ENCODE results near the gene REX1BD. TPM values are rescaled to one million over a fixed set of nuclear protein-coding genes. Genes with fewer than 3 reads are reported as not detected.
A peak's percentile ranks its signal among the peaks of the same experiment; 100 is the strongest.

REX1BD gene
- polyA plus RNA-seq, 3 donors: 83.7 to 141 (median 122) TPM

DNA sequence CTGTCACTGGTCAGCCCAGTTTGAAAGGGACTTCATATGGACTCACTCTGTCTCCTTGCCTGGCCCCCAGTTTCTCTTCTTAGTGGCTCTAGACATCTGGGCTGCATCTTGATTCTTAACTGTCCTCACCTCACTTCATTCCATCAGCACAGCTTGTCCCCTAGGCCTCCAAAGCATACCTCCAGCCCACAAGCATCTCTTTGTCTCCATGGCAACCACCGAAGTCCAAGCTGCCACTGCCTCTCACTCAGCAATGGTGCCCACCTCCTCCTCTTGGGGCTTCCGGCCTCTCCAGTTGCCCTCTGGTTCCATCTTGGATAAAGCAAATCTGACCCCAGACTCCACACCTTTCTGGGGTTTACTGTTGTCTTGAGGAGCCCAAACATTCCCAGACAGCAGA is 38.3 kb downstream of the REX1BD start:
- H3K27ac ChIP-seq (ENCODE audit: low read depth in 1 of 2, low read length in 2 of 2): no peak overlapping the region
- no peaks in the 10 kb centered on the region for H3K4me1 Mint-ChIP-seq
- H3K9me3 ChIP-seq (replicated peaks in 1 of 2; ENCODE audit: control insufficient read depth in 1 of 2, insufficient read depth in 1 of 2, low read length in 2 of 2): no peaks in the 10 kb centered on the region
- no peaks in the 10 kb centered on the region for H3K36me3 Mint-ChIP-seq
- no peaks in the 10 kb centered on the region for H3K4me1 ChIP-seq (ENCODE audit: control insufficient read depth in 1 of 2, insufficient read depth in 2 of 2, low read length in 2 of 2)
- H3K27me3 ChIP-seq (ENCODE audit: control insufficient read depth in 2 of 2, insufficient read depth in 2 of 2, low read length in 2 of 2): peaks cover 0 to 7% of the 10 kb centered on the region in 2 donors
- H3K9me3 Mint-ChIP-seq: peaks cover 0 to 3% (median 0%) of the 10 kb centered on the region in 7 donors
- no peak for DNase-seq
- intact Hi-C loops (cut with micrococcal nuclease): no loop called here
- H4K20me1 ChIP-seq (ENCODE audit: insufficient read depth, low read length): no peaks in the 10 kb centered on the region
- no peak overlapping the region for H3K27ac Mint-ChIP-seq
- no peak overlapping the region for H3K4me2 ChIP-seq (replicated peaks; ENCODE audit: extremely low read depth, low read length, poor library complexity, severe bottlenecking)
- no peak overlapping the region for H2AFZ ChIP-seq (ENCODE audit: insufficient read depth, low read depth, low read length, poor library complexity, severe bottlenecking)
- peaks cover 4 to 34% (median 14%) of the 10 kb centered on the region in 3 donors for H3K27me3 Mint-ChIP-seq (ENCODE audit: low read depth in 3 of 3)
- no peaks in the 10 kb centered on the region for H3K79me2 ChIP-seq (ENCODE audit: insufficient read depth, low read length)
- no peak overlapping the region for H3K9ac ChIP-seq (ENCODE audit: insufficient read depth, low read length, poor library complexity, severe bottlenecking)
- no peak overlapping the region for H3K4me3 Mint-ChIP-seq
- TF ChIP-seq, protein P1, sequence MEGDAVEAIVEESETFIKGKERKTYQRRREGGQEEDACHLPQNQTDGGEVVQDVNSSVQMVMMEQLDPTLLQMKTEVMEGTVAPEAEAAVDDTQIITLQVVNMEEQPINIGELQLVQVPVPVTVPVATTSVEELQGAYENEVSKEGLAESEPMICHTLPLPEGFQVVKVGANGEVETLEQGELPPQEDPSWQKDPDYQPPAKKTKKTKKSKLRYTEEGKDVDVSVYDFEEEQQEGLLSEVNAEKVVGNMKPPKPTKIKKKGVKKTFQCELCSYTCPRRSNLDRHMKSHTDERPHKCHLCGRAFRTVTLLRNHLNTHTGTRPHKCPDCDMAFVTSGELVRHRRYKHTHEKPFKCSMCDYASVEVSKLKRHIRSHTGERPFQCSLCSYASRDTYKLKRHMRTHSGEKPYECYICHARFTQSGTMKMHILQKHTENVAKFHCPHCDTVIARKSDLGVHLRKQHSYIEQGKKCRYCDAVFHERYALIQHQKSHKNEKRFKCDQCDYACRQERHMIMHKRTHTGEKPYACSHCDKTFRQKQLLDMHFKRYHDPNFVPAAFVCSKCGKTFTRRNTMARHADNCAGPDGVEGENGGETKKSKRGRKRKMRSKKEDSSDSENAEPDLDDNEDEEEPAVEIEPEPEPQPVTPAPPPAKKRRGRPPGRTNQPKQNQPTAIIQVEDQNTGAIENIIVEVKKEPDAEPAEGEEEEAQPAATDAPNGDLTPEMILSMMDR (IDR thresholded peaks at IDR 0.05): no peak
- no peak overlapping the region for H3K4me3 ChIP-seq (replicated peaks in 1 of 3; ENCODE audit: low read depth in 2 of 3, low read length in 3 of 3)
- 73% methylated on average over 2 of the region's 2 CpGs for WGBS (ENCODE audit: insufficient coverage)
- H3K36me3 ChIP-seq (replicated peaks in 1 of 2; ENCODE audit: control insufficient read depth in 1 of 2, insufficient read depth in 2 of 2, low read length in 2 of 2): no peaks in the 10 kb centered on the region

DNA sequence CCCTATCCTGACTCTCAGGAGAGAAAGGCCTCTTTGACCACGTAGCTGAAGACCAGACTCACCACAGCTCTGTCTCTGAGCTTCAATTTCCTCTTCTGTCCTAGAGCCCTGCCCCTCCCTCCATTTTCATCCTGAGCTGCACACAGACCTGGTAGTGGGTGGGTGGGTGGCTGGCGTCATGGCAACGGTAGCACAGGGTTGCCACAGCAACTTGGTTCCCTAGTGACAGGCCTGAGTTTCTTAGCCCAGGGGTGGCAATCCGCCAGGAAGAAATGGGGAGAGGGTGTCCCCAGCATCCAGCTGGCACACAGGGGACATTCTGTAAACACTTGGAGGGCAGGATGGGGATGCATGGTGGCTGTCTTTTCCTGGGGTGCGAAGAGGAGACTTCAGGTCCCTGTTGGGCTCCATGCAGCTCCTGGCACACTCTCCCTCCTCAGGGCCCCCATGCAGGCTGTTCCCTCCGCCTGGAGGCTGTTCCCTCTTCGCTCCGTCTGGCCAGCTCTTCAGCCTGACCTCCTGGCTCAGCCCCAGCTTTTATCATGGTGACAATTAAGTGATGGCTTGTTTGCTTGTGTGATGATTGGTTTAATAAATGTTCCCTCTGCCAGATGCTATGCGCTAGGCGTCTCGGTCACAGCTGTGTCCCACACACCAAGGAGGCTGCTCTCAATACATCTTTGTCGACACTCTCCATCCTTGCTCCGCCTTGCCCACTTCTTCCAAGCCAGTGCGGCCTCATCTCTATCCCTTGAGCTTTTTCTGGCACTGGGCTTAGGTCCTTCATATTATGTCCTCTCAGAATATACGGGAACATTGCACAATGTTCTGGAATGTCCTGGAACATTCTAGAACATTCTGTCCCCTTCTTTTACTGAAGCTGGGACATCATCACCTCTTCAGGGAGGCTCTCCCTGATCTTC is 40.8 kb downstream of the REX1BD start:
- Histone ChIP-seq H3K27me3 (ENCODE audit: control insufficient read depth in 2 of 2, insufficient read depth in 2 of 2, low read length in 2 of 2) (peaks cover 0 to under 1% of the 10 kb centered on the region in 2 donors), H3K4me2 (replicated peaks; ENCODE audit: extremely low read depth, low read length, poor library complexity, severe bottlenecking) (no peak overlapping the region)
- intact Hi-C loops (cut with micrococcal nuclease): no loop called here

More for the DNA sequence above, 40.8 kb downstream of the REX1BD start:
- TF ChIP-seq, protein P1 (IDR thresholded peaks at IDR 0.05): no peak
- Histone ChIP-seq H4K20me1 (ENCODE audit: insufficient read depth, low read length) (no peaks in the 10 kb centered on the region), H3K9ac (ENCODE audit: insufficient read depth, low read length, poor library complexity, severe bottlenecking) (no peak overlapping the region), H3K9me3 (replicated peaks in 1 of 2; ENCODE audit: control insufficient read depth in 1 of 2, insufficient read depth in 1 of 2, low read length in 2 of 2) (no peaks in the 10 kb centered on the region), H3K27ac (ENCODE audit: low read depth in 1 of 2, low read length in 2 of 2) (no peak overlapping the region), H3K36me3 (replicated peaks in 1 of 2; ENCODE audit: control insufficient read depth in 1 of 2, insufficient read depth in 2 of 2, low read length in 2 of 2) (no peaks in the 10 kb centered on the region), H3K4me1 (ENCODE audit: control insufficient read depth in 1 of 2, insufficient read depth in 2 of 2, low read length in 2 of 2) (no peaks in the 10 kb centered on the region), H3K79me2 (ENCODE audit: insufficient read depth, low read length) (no peaks in the 10 kb centered on the region), H3K4me3 (replicated peaks in 1 of 3; ENCODE audit: low read depth in 2 of 3, low read length in 3 of 3) (no peak overlapping the region), H2AFZ (ENCODE audit: insufficient read depth, low read depth, low read length, poor library complexity, severe bottlenecking) (no peak overlapping the region)
- WGBS (ENCODE audit: insufficient coverage): 94% methylated on average over 10 of the region's 15 CpGs
- H3K9me3 Mint-ChIP-seq: peaks cover 0 to 3% (median 1%) of the 10 kb centered on the region in 7 donors
- peaks cover 5 to 34% (median 17%) of the 10 kb centered on the region in 3 donors for H3K27me3 Mint-ChIP-seq (ENCODE audit: low read depth in 3 of 3)
- DNase-seq: no peak
- no peaks in the 10 kb centered on the region for H3K4me1 Mint-ChIP-seq
- no peak overlapping the region for H3K4me3 Mint-ChIP-seq
- H3K27ac Mint-ChIP-seq: peak overlapping the region in 1 of 7 donors; percentile 55
- no peaks in the 10 kb centered on the region for H3K36me3 Mint-ChIP-seq

Measured in CD14-positive monocyte (primary cell).